HepG2 (cell line): ENCODE measurements around the gene ADSS2. TPM values are rescaled to one million over a fixed set of nuclear protein-coding genes. Genes with fewer than 3 reads are reported as not detected.
"Not testable (repeated sequence)": the region's sequence is repeated elsewhere in the genome, so short reads cannot be mapped to it uniquely, and the experiment has no call there.

Experiments
- ATAC-seq: fragments of 200-7000 bp; cut with Tn5 transposase; 3 replicates; pipeline ENCODE4 v1.9.1; 2020; ENCODE audit warnings: mild to moderate bottlenecking, moderate library complexity
- BruUV-seq: library from RNA; stranded (reverse); fragments of 400-500 nt; replicated peaks from 2 replicates; lab custom pipeline; 2021; lab: Mats Ljungman, UMichigan
- CTCF ChIA-PET: fragments of 300-600 bp; formaldehyde crosslinking; extraction: SDS; loops from one replicate; lab custom pipeline; 2021; ENCODE audit warnings: low total read pairs, inconsistent platforms, low intra/inter-chr PET ratio; lab: Yijun Ruan, JAX
- POLR2A ChIA-PET: fragments of 350-600 bp; sonication (Branson Sonifier 250); formaldehyde crosslinking; loops from one replicate; lab custom pipeline; 2020; ENCODE audit warnings: antibody characterized with exemption, inconsistent platforms; lab: Yijun Ruan, JAX
- DNase-seq: peaks from one replicate; pipeline ENCODE4 v3.0.0-alpha.2; 2015; ENCODE audit warnings: low spot score
- FAIRE-seq: peaks from 3 replicates; lab custom pipeline; 2011; peaks lifted over from hg19 to GRCh38; lab: Jason Lieb, UNC
- H2AFZ ChIP-seq: one replicate; pipeline ENCODE4 v1.6.1; 2011; ENCODE audit warnings: low read length, inconsistent platforms
- H3K27ac ChIP-seq: fragments of 300-600 bp; 3 replicates; pipeline ENCODE4 v1.8.0; 2011; ENCODE audit warnings: mixed run types, mild to moderate bottlenecking, mixed read lengths, low read length, inconsistent platforms; ENCODE audit not compliant: insufficient read depth; ENCODE audit errors: extremely low read length
- H3K27me3 ChIP-seq, 2 experiments: fragments of 200-600 bp in 1 of 2; 2 replicates in 1 of 2; 3 replicates in 1 of 2; pipeline versions ENCODE4 v1.6.0 to v1.8.0; 2011; ENCODE audit warnings: low read length in 2 of 2, mild to moderate bottlenecking in 2 of 2, moderate library complexity in 2 of 2, inconsistent platforms in 1 of 2; ENCODE audit not compliant: insufficient read depth in 2 of 2, control insufficient read depth in 1 of 2
- H3K36me3 ChIP-seq, 2 experiments: fragments of 200-600 bp in 1 of 2; replicated peaks in 1 of 2; 2 replicates in 1 of 2; 3 replicates in 1 of 2; pipeline versions ENCODE4 v1.5.1 to v1.8.0; 2011; ENCODE audit warnings: low read length in 2 of 2, inconsistent platforms in 1 of 2; ENCODE audit not compliant: insufficient read depth in 2 of 2, control insufficient read depth in 1 of 2
- H3K4me1 ChIP-seq: 2 replicates; pipeline ENCODE4 v1.5.1; 2012; ENCODE audit warnings: low read length, inconsistent platforms; ENCODE audit not compliant: insufficient read depth
- H3K4me2 ChIP-seq: 2 replicates; pipeline ENCODE4 v1.6.0; 2011; ENCODE audit warnings: low read depth, low read length, inconsistent platforms
- H3K4me3 ChIP-seq, 3 experiments: fragments of 200-600 bp in 1 of 3; sonication (generic), shearing (Covaris generic) in 1 of 3; replicated peaks in 1 of 3; 2 replicates each; pipeline ENCODE4 v1.5.1; 2011 to 2016; ENCODE audit warnings: low read length in 3 of 3, inconsistent platforms in 2 of 3, low read depth in 2 of 3, mild to moderate bottlenecking in 2 of 3, control low read depth in 1 of 3, mixed read lengths in 1 of 3; ENCODE audit not compliant: insufficient read depth in 1 of 3
- H3K79me2 ChIP-seq: one replicate; pipeline ENCODE4 v1.6.1; 2011; ENCODE audit warnings: low read length, inconsistent platforms; ENCODE audit not compliant: insufficient read depth
- H3K9ac ChIP-seq: 2 replicates; pipeline ENCODE4 v1.6.0; 2011; ENCODE audit warnings: mild to moderate bottlenecking, low read depth, low read length, inconsistent platforms; ENCODE audit not compliant: insufficient read depth
- H3K9me3 ChIP-seq: 2 replicates; pipeline ENCODE4 v1.5.1; 2012; ENCODE audit warnings: mild to moderate bottlenecking, low read length
- H4K20me1 ChIP-seq: 2 replicates; pipeline ENCODE4 v1.6.0; 2011; ENCODE audit warnings: inconsistent platforms, mild to moderate bottlenecking, low read length, moderate library complexity; ENCODE audit not compliant: insufficient read depth
- SNAI1 ChIP-seq: sonication (generic); formaldehyde crosslinking; IDR thresholded peaks from 2 replicates; pipeline ENCODE4 v1.5.0; 2020; ENCODE audit warnings: mild to moderate bottlenecking, missing genetic modification reagents, borderline replicate concordance
- WGBS: methylation state at CpG from one replicate; pipeline ENCODE4 v1.1.6; 2017; ENCODE audit warnings: low lambda C conversion rate; 5-methylcytosine and 5-hydroxymethylcytosine counted together
- in situ Hi-C: cut with HindIII; loops from 2 replicates; pipeline ENCODE4 v1.10.0; 2017; ENCODE audit warnings: low pct_unique_long_range_greater_than_20kb; ENCODE audit not compliant: extremely low pct_ligation_motif_present
- intact Hi-C: fragments of 100-400 bp; cut with micrococcal nuclease; formaldehyde crosslinking; loops from one replicate; pipeline ENCODE4 v1.10.0; 2022; ENCODE audit not compliant: unreplicated experiment
- polyA plus RNA-seq, 8 experiments: library from polyadenylated mRNA; depleted of rRNA in 3 of 8; stranded (reverse) in 7 of 8; unstranded in 1 of 8; fragments of >200 nt; fragmentation: Illumina TruSeq in 4 of 8; extraction: Trizol in 4 of 8; gene quantifications; 2 replicates each; pipeline versions ENCODE4 v1.2.1 to v1.2.3, GENCODE V29; 2011 to 2016; ENCODE audit warnings: low read depth in 4 of 8, missing spikeins in 1 of 8, mixed read lengths in 1 of 8; ENCODE audit not compliant: insufficient read depth in 1 of 8
- total RNA-seq, 5 experiments: library from RNA; depleted of rRNA; stranded (reverse); fragments of >200 nt; fragmentation: Illumina TruSeq; extraction: Trizol; gene quantifications; 2 replicates each; pipeline ENCODE4 v1.2.3, GENCODE V29; 2016; ENCODE audit warnings: low read depth in 1 of 5
- TF ChIP-seq, protein P1 (sequence below): sonication (generic); formaldehyde crosslinking; IDR thresholded peaks from 2 replicates; pipeline ENCODE4 v1.4.0; 2020; ENCODE audit warnings: mild to moderate bottlenecking, missing genetic modification reagents

The ADSS2 gene
- total and polyA plus RNA-seq, 2 of the 13 experiments (the other 11 are each of a cell fraction or from before 2014, with no cell fraction given), result 15.1 to 43.4 TPM

DNA sequence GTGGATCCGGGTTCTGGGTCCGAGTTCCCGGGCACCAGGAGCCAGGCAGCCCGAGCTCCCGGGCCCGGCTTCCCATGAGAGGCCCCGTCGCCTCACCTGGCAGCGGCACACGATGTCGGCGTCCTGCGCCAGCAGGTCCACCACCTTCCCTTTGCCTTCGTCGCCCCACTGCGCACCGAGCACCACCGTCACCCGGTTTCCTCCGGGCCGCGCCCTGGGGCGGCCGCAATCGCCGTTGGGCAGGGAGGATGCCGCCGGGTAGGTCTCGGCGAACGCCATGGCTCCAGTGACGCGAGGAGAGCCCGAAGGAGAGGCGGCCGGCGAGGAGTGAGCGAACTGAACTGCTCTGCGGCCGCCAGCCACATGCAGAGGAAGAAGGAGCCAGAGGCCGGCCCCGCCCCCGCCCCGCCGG, at the start of gene ADSS2 (continued):
- TF ChIP-seq, protein P1, sequence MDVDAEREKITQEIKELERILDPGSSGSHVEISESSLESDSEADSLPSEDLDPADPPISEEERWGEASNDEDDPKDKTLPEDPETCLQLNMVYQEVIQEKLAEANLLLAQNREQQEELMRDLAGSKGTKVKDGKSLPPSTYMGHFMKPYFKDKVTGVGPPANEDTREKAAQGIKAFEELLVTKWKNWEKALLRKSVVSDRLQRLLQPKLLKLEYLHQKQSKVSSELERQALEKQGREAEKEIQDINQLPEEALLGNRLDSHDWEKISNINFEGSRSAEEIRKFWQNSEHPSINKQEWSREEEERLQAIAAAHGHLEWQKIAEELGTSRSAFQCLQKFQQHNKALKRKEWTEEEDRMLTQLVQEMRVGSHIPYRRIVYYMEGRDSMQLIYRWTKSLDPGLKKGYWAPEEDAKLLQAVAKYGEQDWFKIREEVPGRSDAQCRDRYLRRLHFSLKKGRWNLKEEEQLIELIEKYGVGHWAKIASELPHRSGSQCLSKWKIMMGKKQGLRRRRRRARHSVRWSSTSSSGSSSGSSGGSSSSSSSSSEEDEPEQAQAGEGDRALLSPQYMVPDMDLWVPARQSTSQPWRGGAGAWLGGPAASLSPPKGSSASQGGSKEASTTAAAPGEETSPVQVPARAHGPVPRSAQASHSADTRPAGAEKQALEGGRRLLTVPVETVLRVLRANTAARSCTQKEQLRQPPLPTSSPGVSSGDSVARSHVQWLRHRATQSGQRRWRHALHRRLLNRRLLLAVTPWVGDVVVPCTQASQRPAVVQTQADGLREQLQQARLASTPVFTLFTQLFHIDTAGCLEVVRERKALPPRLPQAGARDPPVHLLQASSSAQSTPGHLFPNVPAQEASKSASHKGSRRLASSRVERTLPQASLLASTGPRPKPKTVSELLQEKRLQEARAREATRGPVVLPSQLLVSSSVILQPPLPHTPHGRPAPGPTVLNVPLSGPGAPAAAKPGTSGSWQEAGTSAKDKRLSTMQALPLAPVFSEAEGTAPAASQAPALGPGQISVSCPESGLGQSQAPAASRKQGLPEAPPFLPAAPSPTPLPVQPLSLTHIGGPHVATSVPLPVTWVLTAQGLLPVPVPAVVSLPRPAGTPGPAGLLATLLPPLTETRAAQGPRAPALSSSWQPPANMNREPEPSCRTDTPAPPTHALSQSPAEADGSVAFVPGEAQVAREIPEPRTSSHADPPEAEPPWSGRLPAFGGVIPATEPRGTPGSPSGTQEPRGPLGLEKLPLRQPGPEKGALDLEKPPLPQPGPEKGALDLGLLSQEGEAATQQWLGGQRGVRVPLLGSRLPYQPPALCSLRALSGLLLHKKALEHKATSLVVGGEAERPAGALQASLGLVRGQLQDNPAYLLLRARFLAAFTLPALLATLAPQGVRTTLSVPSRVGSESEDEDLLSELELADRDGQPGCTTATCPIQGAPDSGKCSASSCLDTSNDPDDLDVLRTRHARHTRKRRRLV, result peak; percentile 81; the same call in 1 of the 2 replicates
- peak; percentile 80; the same call in 1 of the 2 replicates for TF ChIP-seq SNAI1
- TF ChIP-seq, all 625 proteins: peak for 145

DNA sequence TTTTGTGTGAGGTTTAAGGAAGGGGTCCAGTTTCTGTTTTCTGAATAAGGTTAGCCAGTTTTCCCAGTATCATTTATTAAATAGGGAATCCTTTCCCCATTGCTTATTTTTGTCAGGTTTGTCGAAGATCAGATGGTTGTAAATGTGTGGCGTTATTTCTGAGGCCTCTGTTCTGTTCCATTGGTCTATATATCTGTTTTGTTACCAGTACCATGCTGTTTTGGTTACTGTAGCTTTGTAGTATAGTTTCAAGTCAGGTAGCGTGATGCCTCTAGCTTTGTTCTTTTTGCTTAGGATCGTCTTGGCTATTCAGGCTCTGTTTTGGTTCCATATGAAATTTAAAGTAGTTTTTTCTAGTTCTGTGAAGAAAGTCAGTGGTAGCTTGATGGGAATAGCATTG, 48.8 kb upstream of the ADSS2 start:
- H4K20me1 ChIP-seq, H3K4me3 ChIP-seq, intact Hi-C loops, FAIRE-seq, H3K27ac ChIP-seq, H3K79me2 ChIP-seq, H3K9ac ChIP-seq, DNase-seq, CTCF ChIA-PET, POLR2A ChIA-PET, H3K27me3 ChIP-seq, H2AFZ ChIP-seq, H3K9me3 ChIP-seq, H3K4me1 ChIP-seq, in situ Hi-C loops, ATAC-seq, H3K4me2 ChIP-seq, H3K36me3 ChIP-seq, BruUV-seq: not testable (repeated sequence)
- 5% methylated on average over 4 of the region's 4 CpGs for WGBS

DNA sequence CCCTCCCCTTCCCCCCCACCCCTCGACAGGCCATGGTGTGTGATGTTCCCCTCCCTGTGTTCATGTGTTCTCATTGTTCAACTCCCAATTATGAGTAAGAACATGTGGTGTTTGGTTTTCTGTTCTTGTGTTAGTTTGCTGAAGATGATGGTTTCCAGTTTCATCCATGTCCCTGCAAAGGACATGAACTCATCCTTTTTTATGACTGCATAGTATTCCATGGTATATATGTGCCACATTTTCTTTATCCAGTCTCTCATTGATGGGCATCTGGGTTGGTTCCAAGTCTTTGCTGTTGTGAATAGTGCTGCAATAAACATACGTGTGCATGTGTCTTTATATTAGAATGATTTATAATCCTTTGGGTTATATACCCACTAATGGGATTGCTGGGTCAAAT, 47.8 kb upstream of the ADSS2 start:
- H2AFZ ChIP-seq, H3K27ac ChIP-seq, POLR2A ChIA-PET, BruUV-seq, H3K9me3 ChIP-seq, H3K4me2 ChIP-seq, H3K27me3 ChIP-seq, H3K36me3 ChIP-seq, H3K4me1 ChIP-seq, in situ Hi-C loops, ATAC-seq, DNase-seq, H3K9ac ChIP-seq, FAIRE-seq, H3K4me3 ChIP-seq, H3K79me2 ChIP-seq, H4K20me1 ChIP-seq, intact Hi-C loops, CTCF ChIA-PET: not testable (repeated sequence)
- WGBS, result 43% methylated on average over 2 of the region's 2 CpGs
